ENCODE results near the gene PELI2.

The PELI2 gene

GRCh38 chr14:56117765-56118610 lies at the start of gene PELI2:
TSS of gene PELI2 (plus strand) at chr14:56118411. CDS start at chr14:56118661, 250 bp downstream.
- no peak for DNase-seq (ENCODE audit: low read depth, low spot score)
- no peak within 1 kb of the TSS for H3K27ac ChIP-seq

GRCh38 chr14:56073799-56074198 lies 44.4 kb upstream of the PELI2 start:
- no peak for DNase-seq (ENCODE audit: low read depth, low spot score)
- no peak overlapping the region for H3K27ac ChIP-seq

GRCh38 chr14:56075301-56075700 lies 42.9 kb upstream of the PELI2 start:
- no peak for DNase-seq (ENCODE audit: low read depth, low spot score)
- H3K27ac ChIP-seq, result no peak overlapping the region

GRCh38 chr14:56081139-56081538 lies 37.1 kb upstream of the PELI2 start:
- DNase-seq (ENCODE audit: low read depth, low spot score), result no peak

GRCh38 chr14:56082880-56083279 lies 35.3 kb upstream of the PELI2 start:
- no peak for DNase-seq (ENCODE audit: low read depth, low spot score)
- H3K27ac ChIP-seq, result no peak overlapping the region

More at GRCh38 chr14:56081139-56081538, 37.1 kb upstream of the PELI2 start:
- no peak overlapping the region for H3K27ac ChIP-seq

GRCh38 chr14:56085471-56085870 lies 32.7 kb upstream of the PELI2 start:
- H3K27ac ChIP-seq, result no peak overlapping the region
- no peak for DNase-seq (ENCODE audit: low read depth, low spot score)

GRCh38 chr14:56087671-56088471 lies 30.3 kb upstream of the PELI2 start:
- H3K27ac ChIP-seq, result no peak overlapping the region
- no peak for DNase-seq (ENCODE audit: low read depth, low spot score)

GRCh38 chr14:56088941-56089340 lies 29.3 kb upstream of the PELI2 start:
- H3K27ac ChIP-seq, result no peak overlapping the region
- no peak for DNase-seq (ENCODE audit: low read depth, low spot score)

- DNase-seq (ENCODE audit: low read depth, low spot score), result peak; percentile 6
- H3K27ac ChIP-seq, result peak overlapping the region; percentile 36
These were observed 25.4 kb upstream of the PELI2 start for GRCh38 chr14:56092763-56093162.

GRCh38 chr14:56094076-56094475 lies 24.1 kb upstream of the PELI2 start:
- no peak for DNase-seq (ENCODE audit: low read depth, low spot score)
- no peak overlapping the region for H3K27ac ChIP-seq

- DNase-seq (ENCODE audit: low read depth, low spot score), result no peak
- no peak overlapping the region for H3K27ac ChIP-seq
These were observed 20.2 kb upstream of the PELI2 start for GRCh38 chr14:56098021-56098420.

GRCh38 chr14:56099081-56099797 lies 19.0 kb upstream of the PELI2 start:
- no peak overlapping the region for H3K27ac ChIP-seq
- DNase-seq (ENCODE audit: low read depth, low spot score), result no peak

- no peak for DNase-seq (ENCODE audit: low read depth, low spot score)
- no peak overlapping the region for H3K27ac ChIP-seq
These were observed 17.7 kb upstream of the PELI2 start for GRCh38 chr14:56100556-56100955.

- no peak overlapping the region for H3K27ac ChIP-seq
- no peak for DNase-seq (ENCODE audit: low read depth, low spot score)
These were observed 15.3 kb upstream of the PELI2 start for GRCh38 chr14:56102941-56103340.

GRCh38 chr14:56107615-56108014 lies 10.6 kb upstream of the PELI2 start:
- H3K27ac ChIP-seq, result no peak overlapping the region
- no peak for DNase-seq (ENCODE audit: low read depth, low spot score)

- no peak overlapping the region for H3K27ac ChIP-seq
- no peak for DNase-seq (ENCODE audit: low read depth, low spot score)
These were observed 10.2 kb upstream of the PELI2 start for GRCh38 chr14:56108057-56108456.

- DNase-seq (ENCODE audit: low read depth, low spot score), result no peak
- H3K27ac ChIP-seq, result no peak overlapping the region
These were observed 5.4 kb upstream of the PELI2 start for GRCh38 chr14:56112781-56113180.

- no peak for DNase-seq (ENCODE audit: low read depth, low spot score)
- H3K27ac ChIP-seq, result no peak overlapping the region
These were observed 2.8 kb upstream of the PELI2 start for GRCh38 chr14:56115334-56115870.

- no peak overlapping the region for H3K27ac ChIP-seq
- DNase-seq (ENCODE audit: low read depth, low spot score), result no peak
These were observed 2.0 kb upstream of the PELI2 start for GRCh38 chr14:56115976-56116893.
